Progenitor cell of endocrine pancreas (in vitro differentiated cells): Measurements from ENCODE around the gene F2RL1. TPM values are rescaled to one million over a fixed set of nuclear protein-coding genes. Genes with fewer than 3 reads are reported as not detected.
"Not testable (repeated sequence)": the region's sequence is repeated elsewhere in the genome, so short reads cannot be mapped to it uniquely, and the experiment has no call there.

Source experiments
- DNase-seq: peaks from one replicate; pipeline ENCODE4 v3.0.0; 2021; ENCODE audit warnings: low spot score; ENCODE audit not compliant: unreplicated experiment
- H3K27ac Mint-ChIP-seq: 2 replicates; pipeline ENCODE4 v1.8.0; 2021; ENCODE audit warnings: mild to moderate bottlenecking, moderate library complexity, mixed read lengths
- H3K27me3 Mint-ChIP-seq: 2 replicates; pipeline ENCODE4 v1.8.0; 2021; ENCODE audit warnings: mixed read lengths
- H3K36me3 Mint-ChIP-seq: 2 replicates; pipeline ENCODE4 v1.8.0; 2022; ENCODE audit warnings: mixed read lengths; ENCODE audit not compliant: insufficient read depth
- H3K4me1 Mint-ChIP-seq: 2 replicates; pipeline ENCODE4 v1.8.0; 2021; ENCODE audit warnings: low read depth, mixed read lengths
- H3K4me3 Mint-ChIP-seq: 2 replicates; pipeline ENCODE4 v1.8.0; 2021; ENCODE audit warnings: low read depth, mild to moderate bottlenecking, moderate library complexity, mixed read lengths
- H3K9me3 Mint-ChIP-seq: 2 replicates; pipeline ENCODE4 v1.8.0; 2021; ENCODE audit warnings: low read depth, mixed read lengths
- CTCF ChIP-seq: fragments of 200-600 bp; sonication (generic); IDR thresholded peaks from one replicate; pipeline ENCODE4 v1.5.0; 2021; ENCODE audit warnings: antibody characterized with exemption, mild to moderate bottlenecking; ENCODE audit not compliant: unreplicated experiment
- total RNA-seq: library from RNA; stranded (reverse); gene quantifications from 2 replicates; pipeline ENCODE4 v1.2.1, GENCODE V29; 2021

F2RL1 gene
- total RNA-seq, 1 donor from 2014 or later: 6.5 TPM

DNA sequence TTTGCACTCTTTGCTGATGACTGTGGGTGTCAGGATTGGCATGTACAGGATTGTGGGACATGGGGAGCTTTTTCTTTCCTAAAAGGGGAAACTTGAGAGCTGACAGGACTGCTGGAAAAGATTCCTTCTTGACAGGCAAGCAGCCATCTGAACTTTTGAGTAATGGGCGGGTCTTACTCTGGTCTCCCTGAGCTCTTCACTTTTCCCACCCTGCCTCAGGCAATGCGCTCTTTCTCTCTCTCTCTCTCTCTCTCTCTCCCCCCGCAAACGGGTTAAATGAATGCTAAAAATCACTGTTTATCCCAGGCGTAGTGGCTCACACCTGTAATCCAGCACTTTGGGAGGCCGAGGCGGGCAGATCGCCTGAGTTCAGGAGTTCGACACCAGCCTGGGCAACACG lies 37.1 kb upstream of the F2RL1 start:
- no peak for DNase-seq
- no peaks in the 10 kb centered on the region for H3K36me3 Mint-ChIP-seq
- no peak for TF ChIP-seq CTCF
- H3K4me3 Mint-ChIP-seq: no peak overlapping the region
- H3K27ac Mint-ChIP-seq: no peak overlapping the region
- H3K4me1 Mint-ChIP-seq: peaks cover 2% of the 10 kb centered on the region
- no peaks in the 10 kb centered on the region for H3K27me3 Mint-ChIP-seq
- H3K9me3 Mint-ChIP-seq: peaks cover 7% of the 10 kb centered on the region

- no peak for TF ChIP-seq CTCF
- H3K36me3 Mint-ChIP-seq: no peaks in the 10 kb centered on the region
- H3K9me3 Mint-ChIP-seq: peaks cover 7% of the 10 kb centered on the region
Measured at GRCh38 chr5:76782444-76782843, 36.4 kb upstream of the F2RL1 start.

DNA sequence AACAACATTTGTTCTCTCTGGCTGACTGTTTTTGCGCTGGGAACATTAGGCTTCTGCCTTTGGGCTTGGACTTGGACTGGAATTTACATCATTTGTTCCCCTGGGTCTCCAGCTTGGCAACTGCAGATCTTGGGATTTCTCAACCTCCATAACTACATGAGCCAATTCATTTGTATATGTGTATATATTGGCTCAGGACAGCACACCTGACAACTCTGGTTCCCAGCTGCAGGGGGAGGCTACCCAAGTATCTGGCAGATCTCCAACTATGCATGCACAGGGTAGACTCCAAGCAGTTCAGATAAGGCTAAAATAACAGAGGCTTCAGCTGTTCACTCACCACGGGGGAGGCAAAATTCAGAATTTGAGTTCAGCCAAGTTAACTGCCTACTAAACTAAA lies 31.6 kb upstream of the F2RL1 start:
- H3K4me1 Mint-ChIP-seq: peaks cover 15% of the 10 kb centered on the region
- TF ChIP-seq CTCF: no peak
- no peak for DNase-seq
- peaks cover 10% of the 10 kb centered on the region for H3K9me3 Mint-ChIP-seq
- H3K27me3 Mint-ChIP-seq: no peaks in the 10 kb centered on the region
- H3K4me3 Mint-ChIP-seq: no peak overlapping the region
- H3K36me3 Mint-ChIP-seq: no peaks in the 10 kb centered on the region
- no peak overlapping the region for H3K27ac Mint-ChIP-seq

More at GRCh38 chr5:76782444-76782843, 36.4 kb upstream of the F2RL1 start:
- no peak for DNase-seq
- Mint-ChIP-seq H3K4me3 (no peak overlapping the region), H3K4me1 (peaks cover 2% of the 10 kb centered on the region), H3K27ac (no peak overlapping the region), H3K27me3 (no peaks in the 10 kb centered on the region)

DNA sequence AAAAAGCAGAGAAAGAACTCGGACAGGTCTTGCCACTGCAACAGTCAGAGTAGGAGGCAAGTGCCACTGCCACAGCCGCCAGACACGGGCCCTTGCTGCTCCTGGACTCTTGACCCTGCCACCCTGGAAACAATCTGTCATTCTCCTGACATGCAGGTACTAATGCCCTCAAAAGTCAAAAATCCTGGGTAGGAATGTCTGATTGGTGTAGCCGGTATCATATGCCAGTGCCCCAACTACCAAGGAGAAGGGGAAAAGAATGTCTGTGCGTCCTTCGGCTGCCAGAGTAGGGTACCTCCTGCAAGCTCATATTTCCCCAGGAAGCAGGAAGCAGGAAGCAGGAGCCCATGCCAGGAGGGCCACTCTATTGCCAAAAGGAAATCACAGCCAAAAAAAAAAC lies 30.5 kb upstream of the F2RL1 start:
- H3K4me1 Mint-ChIP-seq: peaks cover 16% of the 10 kb centered on the region
- H3K27me3 Mint-ChIP-seq: no peaks in the 10 kb centered on the region
- no peak for DNase-seq
- no peak overlapping the region for H3K4me3 Mint-ChIP-seq
- no peaks in the 10 kb centered on the region for H3K36me3 Mint-ChIP-seq
- no peak for TF ChIP-seq CTCF
- H3K27ac Mint-ChIP-seq: no peak overlapping the region
- H3K9me3 Mint-ChIP-seq: peaks cover 10% of the 10 kb centered on the region

DNA sequence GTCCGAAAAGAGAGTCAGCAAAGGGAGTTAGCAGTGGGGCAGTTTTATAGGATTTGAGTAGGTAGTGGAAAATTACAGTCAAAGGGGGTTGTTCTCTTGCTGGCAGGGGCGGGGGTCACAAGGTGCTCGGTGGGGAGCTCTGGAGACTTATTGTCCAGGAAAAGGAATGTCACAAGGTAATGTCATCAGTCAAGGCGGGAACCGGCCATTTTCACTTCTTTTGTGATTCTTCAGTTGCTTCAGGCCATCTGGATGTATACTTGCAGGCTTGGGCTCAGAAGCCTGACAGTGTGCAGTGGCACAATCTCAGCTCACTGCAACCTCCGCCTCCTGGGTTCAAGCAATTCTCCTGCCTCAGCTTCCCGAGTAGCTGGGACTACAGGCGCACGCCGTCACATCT lies 29.6 kb upstream of the F2RL1 start:
- H3K27ac Mint-ChIP-seq, DNase-seq, H3K27me3 Mint-ChIP-seq, H3K36me3 Mint-ChIP-seq, H3K4me3 Mint-ChIP-seq, H3K9me3 Mint-ChIP-seq: not testable (repeated sequence)
- H3K4me1 Mint-ChIP-seq: peaks cover 16% of the 10 kb centered on the region

- Mint-ChIP-seq H3K36me3 (no peaks in the 10 kb centered on the region), H3K27ac (peak overlapping the region; percentile 71), H3K27me3 (no peaks in the 10 kb centered on the region), H3K9me3 (peaks cover 2% of the 10 kb centered on the region), H3K4me3 (no peak overlapping the region), H3K4me1 (peaks cover 16% of the 10 kb centered on the region)
- no peak for TF ChIP-seq CTCF
- no peak for DNase-seq
Measured at GRCh38 chr5:76789991-76790581, 28.7 kb upstream of the F2RL1 start.
